Ovary (tissue), 9 donors: Measurements from ENCODE around the gene RBBP8. TPM values are rescaled to one million over a fixed set of nuclear protein-coding genes. Genes with fewer than 3 reads are reported as not detected.
"Not testable (repeated sequence)": the region's sequence is repeated elsewhere in the genome, so short reads cannot be mapped to it uniquely, and the experiment has no call there.

Experiments used
- DNase-seq, 5 donors: peaks; one replicate each; pipeline ENCODE4 v3.0.0-alpha.2; 2019 to 2020
- H3K27ac ChIP-seq, 2 donors: fragments of 200-600 bp; one replicate each; pipeline versions ENCODE4 v1.5.1 to v1.8.0; 2019 to 2022
- H3K27me3 ChIP-seq: fragments of 200-600 bp; one replicate; pipeline ENCODE4 v1.8.0; 2022
- H3K36me3 ChIP-seq: fragments of 200-600 bp; sonication (generic); one replicate; pipeline ENCODE4 v1.5.1; 2019
- H3K4me1 ChIP-seq: one replicate; pipeline ENCODE4 v1.8.1; 2013; ENCODE audit warnings: mild to moderate bottlenecking, moderate library complexity; ENCODE audit not compliant: insufficient read depth
- H3K4me3 ChIP-seq: fragments of 200-600 bp; sonication (generic); one replicate; pipeline ENCODE4 v1.5.1; 2017
- H3K9me3 ChIP-seq, 2 donors: fragments of 200-600 bp in 1 of 2; sonication (generic) in 1 of 2; one replicate each; pipeline versions ENCODE4 v1.5.1 to v1.8.1; 2013 to 2019; ENCODE audit warnings: mild to moderate bottlenecking in 1 of 2, moderate library complexity in 1 of 2
- EP300 ChIP-seq: sonication (generic); formaldehyde crosslinking; IDR thresholded peaks from one replicate; pipeline ENCODE4 v1.6.1; 2017; ENCODE audit warnings: antibody characterized with exemption
- POLR2A ChIP-seq: fragments of 450-650 bp; IDR thresholded peaks from one replicate; pipeline ENCODE4 v1.6.1; 2017; ENCODE audit warnings: antibody characterized with exemption, mild to moderate bottlenecking, moderate library complexity
- WGBS, 3 donors: extraction: QIAGEN DNeasy Blood & Tissue Kit in 1 of 3; methylation state at CpG; one replicate each; pipeline versions ENCODE4 v1.1.5 to v1.1.7; 2013 to 2017; 5-methylcytosine and 5-hydroxymethylcytosine counted together
- intact Hi-C, 4 donors: fragments of 100-400 bp; cut with DNase I; formaldehyde crosslinking; loops; one replicate each; pipeline versions ENCODE4 v1.11.0 to v1.15.1; 2022 to 2023
- polyA plus RNA-seq, 2 donors: library from polyadenylated mRNA; stranded (reverse); fragments of 200-250 nt in 1 of 2; fragments of 350-450 nt in 1 of 2; fragmentation: Illumina TruSeq in 1 of 2; extraction: RNeasy Lipid Tissue Mini Kit (QIAGEN cat#74804) in 1 of 2; gene quantifications; one replicate each; pipeline ENCODE4 v1.2.3, GENCODE V29; 2013 to 2014
- total RNA-seq, 7 donors: library from RNA; depleted of rRNA in 2 of 7; stranded (reverse); fragments of >200 nt in 2 of 7; fragmentation: NEBNext Ultra II Directional in 3 of 7; extraction: Animal tissue kit (Norgen Biotek cat#: 25700) in 3 of 7; gene quantifications; one replicate each; pipeline versions ENCODE4 v1.1.0 to v1.2.4, GENCODE V29; 2016 to 2023
- TF ChIP-seq, protein P1 (sequence below), 3 donors: fragments of 450-650 bp in 2 of 3; fragments of 200-600 bp in 1 of 3; IDR thresholded peaks; one replicate each; pipeline versions ENCODE4 v1.5.1 to v1.8.0; 2016 to 2022; ENCODE audit warnings: antibody characterized with exemption in 3 of 3, mild to moderate bottlenecking in 1 of 3
- donor health status: DM: no; HTN: no; CAD: no; lungs with moderate emphysema.
- donor health status: DM: no; HTN: no; CAD: no.
- donor health status: Bipolar disorder and iron deficiency.
- donor health status: DM: yes; HTN: yes; CAD: no.
- donor health status: DM: no; HTN: no; CAD: no.
- donor health status: DM: yes; HTN: yes; CAD: no.

Gene RBBP8
- total and polyA plus RNA-seq, 9 donors: 7.3 to 59.4 (median 13.6) TPM

DNA sequence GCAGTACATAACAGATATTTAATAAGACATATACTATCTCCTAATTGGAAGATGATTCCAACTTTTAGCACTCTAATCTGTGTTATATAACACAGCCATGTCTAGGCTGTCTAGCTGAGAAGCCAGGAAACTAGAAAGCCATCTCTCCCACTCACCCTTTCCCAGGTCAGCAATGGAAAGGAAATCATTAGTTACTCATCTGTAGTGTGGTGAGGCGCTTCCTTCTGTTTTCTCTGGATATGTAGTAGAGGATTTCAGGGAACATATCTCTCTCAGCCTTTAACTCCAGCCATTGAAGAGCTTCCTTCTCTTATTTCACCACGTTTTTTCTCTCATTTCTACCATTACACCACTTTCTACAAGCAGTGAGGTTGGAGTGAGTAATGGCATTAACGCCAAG lies 19.4 kb downstream of the RBBP8 start:
- intact Hi-C loops: no loop called here
- WGBS, 3 donors: 90 to 96% (median 93%) methylated on average over 3 of the region's 3 CpGs
- Histone ChIP-seq H3K27ac (no peak overlapping the region), H3K27me3 (no peaks in the 10 kb centered on the region), H3K9me3 (no peaks in the 10 kb centered on the region), H3K4me3 (no peak overlapping the region), H3K4me1 (no peaks in the 10 kb centered on the region), H3K36me3 (no peaks in the 10 kb centered on the region)
- no peak for DNase-seq
- TF ChIP-seq, protein P1, sequence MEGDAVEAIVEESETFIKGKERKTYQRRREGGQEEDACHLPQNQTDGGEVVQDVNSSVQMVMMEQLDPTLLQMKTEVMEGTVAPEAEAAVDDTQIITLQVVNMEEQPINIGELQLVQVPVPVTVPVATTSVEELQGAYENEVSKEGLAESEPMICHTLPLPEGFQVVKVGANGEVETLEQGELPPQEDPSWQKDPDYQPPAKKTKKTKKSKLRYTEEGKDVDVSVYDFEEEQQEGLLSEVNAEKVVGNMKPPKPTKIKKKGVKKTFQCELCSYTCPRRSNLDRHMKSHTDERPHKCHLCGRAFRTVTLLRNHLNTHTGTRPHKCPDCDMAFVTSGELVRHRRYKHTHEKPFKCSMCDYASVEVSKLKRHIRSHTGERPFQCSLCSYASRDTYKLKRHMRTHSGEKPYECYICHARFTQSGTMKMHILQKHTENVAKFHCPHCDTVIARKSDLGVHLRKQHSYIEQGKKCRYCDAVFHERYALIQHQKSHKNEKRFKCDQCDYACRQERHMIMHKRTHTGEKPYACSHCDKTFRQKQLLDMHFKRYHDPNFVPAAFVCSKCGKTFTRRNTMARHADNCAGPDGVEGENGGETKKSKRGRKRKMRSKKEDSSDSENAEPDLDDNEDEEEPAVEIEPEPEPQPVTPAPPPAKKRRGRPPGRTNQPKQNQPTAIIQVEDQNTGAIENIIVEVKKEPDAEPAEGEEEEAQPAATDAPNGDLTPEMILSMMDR (IDR thresholded peaks at IDR 0.05): no peak
- TF ChIP-seq POLR2A (no peak), EP300 (no peak)

DNA sequence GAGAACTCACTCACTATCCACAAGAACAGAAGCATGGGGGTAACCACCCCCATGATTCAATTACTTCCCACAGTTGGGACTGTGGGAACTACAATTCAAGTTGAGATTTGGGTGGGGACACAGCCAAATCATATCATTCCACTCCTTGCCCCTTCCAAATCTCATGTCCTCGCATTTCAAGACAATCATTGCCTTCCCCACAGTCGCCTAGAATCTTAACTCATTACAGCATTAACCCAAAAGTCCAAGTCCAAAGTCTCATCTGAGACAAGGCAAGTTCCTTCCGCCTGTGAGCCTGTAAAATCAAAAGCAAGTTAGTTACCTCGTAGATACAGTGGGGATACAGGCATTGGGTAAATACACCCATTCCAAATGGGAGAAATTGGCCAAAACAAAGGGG lies 20.9 kb downstream of the RBBP8 start:
- intact Hi-C loops, H3K27me3 ChIP-seq, H3K4me1 ChIP-seq, H3K9me3 ChIP-seq, H3K27ac ChIP-seq, H3K4me3 ChIP-seq, DNase-seq, H3K36me3 ChIP-seq: not testable (repeated sequence)
- WGBS, 3 donors: 92 to 98% (median 96%) methylated on average over 4 of the region's 4 CpGs

DNA sequence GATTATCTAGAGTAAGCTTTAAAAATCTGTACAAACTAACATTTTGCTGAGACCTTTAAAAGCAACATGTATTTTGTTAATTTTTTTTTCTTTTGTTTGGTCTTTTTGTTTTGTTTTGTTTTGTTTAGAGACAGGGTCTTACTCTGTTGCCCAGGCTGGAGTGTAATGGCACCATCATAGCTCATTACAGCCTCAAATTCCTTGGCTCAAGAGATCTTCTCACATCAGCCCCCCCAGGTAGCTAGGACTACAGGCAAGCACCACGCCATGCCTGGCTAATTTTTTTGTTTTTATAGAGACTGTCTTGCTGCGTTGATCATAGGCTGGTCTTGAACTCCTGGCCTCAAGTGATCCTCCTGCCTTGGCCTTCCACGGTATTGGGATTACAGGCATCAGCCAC lies 23.1 kb downstream of the RBBP8 start:
- Histone ChIP-seq H3K4me3 (no peak overlapping the region), H3K27me3 (no peaks in the 10 kb centered on the region), H3K9me3 (no peaks in the 10 kb centered on the region), H3K36me3 (no peaks in the 10 kb centered on the region), H3K27ac (no peak overlapping the region), H3K4me1 (no peaks in the 10 kb centered on the region)
- DNase-seq: no peak
- intact Hi-C loops: no loop called here
- TF ChIP-seq EP300 (no peak), POLR2A (no peak)
- TF ChIP-seq, protein P1 (IDR thresholded peaks at IDR 0.05): no peak
- WGBS, 3 donors: 86 to 89% (median 89%) methylated on average over 3 of the region's 3 CpGs

DNA sequence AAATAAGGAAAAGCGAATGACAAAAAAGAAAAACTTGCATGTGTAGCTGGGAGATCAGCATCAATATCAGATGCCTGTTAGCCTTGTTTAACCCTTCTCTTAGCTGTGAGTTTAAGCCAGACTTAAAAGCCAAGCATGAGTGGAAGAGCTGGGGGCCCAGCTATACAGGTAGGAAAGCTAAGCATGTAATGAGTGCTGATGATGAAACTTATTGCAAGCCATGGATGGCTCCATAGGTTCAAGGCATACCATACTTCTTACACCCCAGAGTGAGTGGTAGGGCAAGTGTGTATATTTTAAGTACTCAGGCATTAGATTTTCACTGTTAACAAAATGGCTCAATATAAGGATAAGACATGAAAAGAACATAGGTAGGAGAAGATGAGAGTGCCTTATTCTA lies 28.0 kb downstream of the RBBP8 start:
- Histone ChIP-seq H3K4me1 (no peaks in the 10 kb centered on the region), H3K27ac (no peak overlapping the region), H3K9me3 (no peaks in the 10 kb centered on the region), H3K27me3 (no peaks in the 10 kb centered on the region), H3K36me3 (no peaks in the 10 kb centered on the region), H3K4me3 (no peak overlapping the region)
- WGBS, 3 donors: 96 to 100% (median 98%) methylated on average over 1 of the region's 1 CpG
- no peak for DNase-seq
- intact Hi-C loops: no loop called here
- TF ChIP-seq EP300 (no peak), POLR2A (no peak)
- TF ChIP-seq, protein P1 (IDR thresholded peaks at IDR 0.05): no peak

DNA sequence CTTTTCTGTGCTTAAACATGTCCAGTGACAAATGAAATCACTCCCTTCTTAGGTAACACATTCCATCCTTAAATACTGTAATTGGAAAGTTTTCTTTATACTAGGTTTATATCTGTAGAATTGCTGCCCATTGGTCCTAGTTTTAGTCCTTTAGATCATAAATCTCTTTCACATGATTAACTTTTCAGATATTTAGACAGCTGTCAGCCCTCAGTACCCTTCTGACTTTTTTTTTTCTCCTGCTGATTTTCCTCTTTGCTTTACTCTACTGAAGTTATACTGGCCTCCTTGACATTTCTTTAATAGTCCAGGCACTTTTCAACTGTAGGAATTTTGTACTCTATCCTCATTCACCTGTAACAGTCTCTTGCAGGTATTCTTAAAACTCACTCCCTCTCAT lies 28.9 kb downstream of the RBBP8 start:
- Histone ChIP-seq H3K36me3 (no peaks in the 10 kb centered on the region), H3K27me3 (no peaks in the 10 kb centered on the region), H3K4me3 (no peak overlapping the region), H3K27ac (no peak overlapping the region), H3K4me1 (no peaks in the 10 kb centered on the region), H3K9me3 (no peaks in the 10 kb centered on the region)
- no peak for DNase-seq
- intact Hi-C loops: no loop called here
- TF ChIP-seq EP300: no peak
- TF ChIP-seq, protein P1 (IDR thresholded peaks at IDR 0.05): no peak
- no peak for TF ChIP-seq POLR2A
